B cell (primary cell): ENCODE data around the gene PCDHAC2.

Source experiments
- CTCF ChIP-seq: fragments of 200-600 bp; IDR thresholded peaks from one replicate; pipeline ENCODE4 v1.8.0; 2022; ENCODE audit warnings: antibody characterized with exemption, mild to moderate bottlenecking
- EZH2 ChIP-seq: IDR thresholded peaks from 2 replicates; pipeline ENCODE4 v1.6.1; 2012; ENCODE audit warnings: borderline replicate concordance, low read depth, mild to moderate bottlenecking, moderate library complexity, low read length; ENCODE audit not compliant: insufficient read depth, poor library complexity, severe bottlenecking

- TF ChIP-seq CTCF (no peak), EZH2 (no peak)
These were observed 43.9 kb downstream of the PCDHAC2 start for GRCh38 chr5:141010047-141010793.
